Measurements from ENCODE around the gene NCAM2.

NCAM2 gene

GRCh38 chr21:21195417-21195943 is 197.3 kb downstream of the NCAM2 start:
- no peak overlapping the region for H3K4me3 ChIP-seq (ENCODE audit: control insufficient read depth, low read depth, low read length)
- TF ChIP-seq CTCF (IDR thresholded peaks at IDR 0.05; ENCODE audit: control insufficient read depth, insufficient read depth, low read depth, low read length, missing control alignments) = no peak
- no peak for DNase-seq (ENCODE audit: low read depth)

GRCh38 chr21:21196087-21196486 is 197.9 kb downstream of the NCAM2 start:
- no peak for DNase-seq (ENCODE audit: low read depth)
- no peak overlapping the region for H3K4me3 ChIP-seq (ENCODE audit: control insufficient read depth, low read depth, low read length)
- no peak for TF ChIP-seq CTCF (IDR thresholded peaks at IDR 0.05; ENCODE audit: control insufficient read depth, insufficient read depth, low read depth, low read length, missing control alignments)

DNA sequence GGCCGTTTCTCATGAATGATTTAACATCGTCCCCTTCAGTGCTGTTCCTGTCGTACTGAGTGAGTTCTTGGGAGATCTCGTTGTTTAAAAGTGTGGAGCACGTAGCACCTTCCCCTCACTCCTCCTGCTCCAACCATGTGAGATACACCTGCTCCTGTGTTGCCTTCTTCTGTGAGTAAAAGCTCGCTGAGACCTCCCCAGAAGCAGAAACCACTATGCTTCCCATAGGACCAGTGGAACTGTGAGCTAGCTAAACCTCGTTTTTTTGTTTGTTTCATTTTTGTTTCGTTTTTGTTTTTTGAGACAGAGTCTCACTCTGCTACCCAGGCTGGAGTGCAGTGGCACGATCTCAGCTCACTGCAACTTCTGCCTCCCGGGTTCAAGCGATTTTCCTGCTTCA is 198.6 kb downstream of the NCAM2 start:
- H3K4me3 ChIP-seq (ENCODE audit: control insufficient read depth, low read depth, low read length) = no peak overlapping the region
- DNase-seq (ENCODE audit: low read depth) = no peak

GRCh38 chr21:21199342-21200102 is 201.3 kb downstream of the NCAM2 start:
- no peak for TF ChIP-seq CTCF (IDR thresholded peaks at IDR 0.05; ENCODE audit: control insufficient read depth, insufficient read depth, low read depth, low read length, missing control alignments)
- no peak overlapping the region for H3K4me3 ChIP-seq (ENCODE audit: control insufficient read depth, low read depth, low read length)
- no peak for DNase-seq (ENCODE audit: low read depth)

More for the DNA sequence above, 198.6 kb downstream of the NCAM2 start:
- TF ChIP-seq CTCF (IDR thresholded peaks at IDR 0.05; ENCODE audit: control insufficient read depth, insufficient read depth, low read depth, low read length, missing control alignments) = no peak

GRCh38 chr21:21200103-21200938 is 202.1 kb downstream of the NCAM2 start:
- TF ChIP-seq CTCF (IDR thresholded peaks at IDR 0.05; ENCODE audit: control insufficient read depth, insufficient read depth, low read depth, low read length, missing control alignments) = no peak
- H3K4me3 ChIP-seq (ENCODE audit: control insufficient read depth, low read depth, low read length) = no peak overlapping the region
- peak; percentile 57 for DNase-seq (ENCODE audit: low read depth)

- DNase-seq (ENCODE audit: low read depth) = no peak
- H3K4me3 ChIP-seq (ENCODE audit: control insufficient read depth, low read depth, low read length) = no peak overlapping the region
- no peak for TF ChIP-seq CTCF (IDR thresholded peaks at IDR 0.05; ENCODE audit: control insufficient read depth, insufficient read depth, low read depth, low read length, missing control alignments)
These were observed 202.9 kb downstream of the NCAM2 start for GRCh38 chr21:21200939-21201615.

Measured in AG09309 (cell line).